ENCODE measurements around the gene ZNF644.
A peak's percentile ranks its signal among the peaks of the same experiment; 100 is the strongest.

ZNF644 gene

DNA sequence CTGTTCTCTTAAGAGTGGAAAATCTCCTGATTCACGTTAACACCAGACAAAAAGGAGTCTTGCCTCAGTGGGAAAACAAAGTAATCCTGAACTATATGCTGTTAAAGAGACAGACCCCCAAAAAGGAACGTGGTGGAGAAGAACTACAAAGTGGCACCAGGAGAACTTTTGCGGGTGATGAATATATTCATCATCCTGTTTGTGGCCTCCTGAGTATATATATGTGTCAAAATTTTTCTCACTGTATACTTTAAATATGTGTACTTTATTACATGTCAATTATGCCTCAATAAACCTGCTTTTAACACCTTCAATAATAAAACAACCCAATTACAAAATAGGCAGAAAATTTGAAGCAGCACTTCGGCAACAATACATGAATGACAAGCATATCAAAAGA is 31.1 kb downstream of the ZNF644 start:
- no peak overlapping the region for H3K23ac ChIP-seq (ENCODE audit: low read length)
- no peak overlapping the region for H2BK120ac ChIP-seq (ENCODE audit: insufficient read depth, low read length, poor library complexity)
- no peak overlapping the region for H3K18ac ChIP-seq (ENCODE audit: low read length)

GRCh38 chr1:90989990-90990389 is 31.8 kb downstream of the ZNF644 start:
- Histone ChIP-seq H3K4ac (ENCODE audit: low read depth, low read length) (peak overlapping the region; percentile 55), H3K23ac (ENCODE audit: low read length) (no peak overlapping the region), H2BK5ac (ENCODE audit: low read depth, low read length, poor library complexity) (no peak overlapping the region), H3K18ac (ENCODE audit: low read length) (no peak overlapping the region), H4K8ac (ENCODE audit: low read depth, low read length) (no peak overlapping the region), H4K12ac (ENCODE audit: low read depth, low read length) (no peak overlapping the region), H2AFZ (ENCODE audit: insufficient read depth, low read length, poor library complexity) (no peak overlapping the region), H2AK5ac (ENCODE audit: low read length) (no peak overlapping the region), H3K4me3 (ENCODE audit: low read depth, low read length) (no peak overlapping the region), H3K79me2 (ENCODE audit: control insufficient read depth, insufficient read depth, low read length, poor library complexity) (peaks cover 7% of the 10 kb centered on the region), H4K91ac (ENCODE audit: low read depth, low read length) (no peak overlapping the region), H3K4me1 (ENCODE audit: control insufficient read depth in 1 of 2, insufficient read depth in 2 of 2, low read length in 2 of 2) (no peaks in the 10 kb centered on the region), H3K14ac (ENCODE audit: low read length) (no peak overlapping the region), H3K36me3 (ENCODE audit: control insufficient read depth in 1 of 2, insufficient read depth in 2 of 2, low read length in 2 of 2) (peaks cover 0 to 2% of the 10 kb centered on the region in 2 experiments), H3K79me1 (ENCODE audit: low read length) (no peaks in the 10 kb centered on the region), H3K27me3 (ENCODE audit: insufficient read depth, low read length) (no peaks in the 10 kb centered on the region), H3K27ac (ENCODE audit: low read depth, low read length) (no peak overlapping the region), H3K9ac (ENCODE audit: low read length) (no peak overlapping the region), H2BK120ac (ENCODE audit: insufficient read depth, low read length, poor library complexity) (no peak overlapping the region), H3K9me3 (ENCODE audit: insufficient read depth, low read depth, low read length) (no peaks in the 10 kb centered on the region), H3K4me2 (ENCODE audit: low read length) (no peak overlapping the region), H2BK12ac (ENCODE audit: low read length) (no peak overlapping the region)
- no peak for DNase-seq

More for the DNA sequence above, 31.1 kb downstream of the ZNF644 start:
- Histone ChIP-seq H3K4me2 (ENCODE audit: low read length) (no peak overlapping the region), H3K27me3 (ENCODE audit: insufficient read depth, low read length) (no peaks in the 10 kb centered on the region), H3K9me3 (ENCODE audit: insufficient read depth, low read depth, low read length) (no peaks in the 10 kb centered on the region), H3K36me3 (ENCODE audit: control insufficient read depth in 1 of 2, insufficient read depth in 2 of 2, low read length in 2 of 2) (peaks cover 0 to 2% of the 10 kb centered on the region in 2 experiments), H2BK12ac (ENCODE audit: low read length) (no peak overlapping the region), H3K4me1 (ENCODE audit: control insufficient read depth in 1 of 2, insufficient read depth in 2 of 2, low read length in 2 of 2) (no peaks in the 10 kb centered on the region), H3K4me3 (ENCODE audit: low read depth, low read length) (no peak overlapping the region), H3K4ac (ENCODE audit: low read depth, low read length) (peak overlapping the region; percentile 64), H3K9ac (ENCODE audit: low read length) (no peak overlapping the region), H2AK5ac (ENCODE audit: low read length) (no peak overlapping the region), H4K91ac (ENCODE audit: low read depth, low read length) (no peak overlapping the region), H4K8ac (ENCODE audit: low read depth, low read length) (no peak overlapping the region), H2BK5ac (ENCODE audit: low read depth, low read length, poor library complexity) (no peak overlapping the region), H3K14ac (ENCODE audit: low read length) (no peak overlapping the region), H4K12ac (ENCODE audit: low read depth, low read length) (no peak overlapping the region), H3K27ac (ENCODE audit: low read depth, low read length) (no peak overlapping the region), H3K79me1 (ENCODE audit: low read length) (no peaks in the 10 kb centered on the region), H2AFZ (ENCODE audit: insufficient read depth, low read length, poor library complexity) (no peak overlapping the region), H3K79me2 (ENCODE audit: control insufficient read depth, insufficient read depth, low read length, poor library complexity) (peaks cover 7% of the 10 kb centered on the region)
- no CpG with 5 or more reads among the region's 4 CpGs for WGBS (ENCODE audit: extremely low coverage, insufficient coverage, insufficient read length)
- no peak for DNase-seq

GRCh38 chr1:90989302-90989701 is 32.5 kb downstream of the ZNF644 start:
- no peak overlapping the region for H3K27ac ChIP-seq (ENCODE audit: low read depth, low read length)
- no peak overlapping the region for H2BK5ac ChIP-seq (ENCODE audit: low read depth, low read length, poor library complexity)
- H3K36me3 ChIP-seq (ENCODE audit: control insufficient read depth in 1 of 2, insufficient read depth in 2 of 2, low read length in 2 of 2), result peaks cover 0 to 2% of the 10 kb centered on the region in 2 experiments
- DNase-seq, result no peak
- H3K4me1 ChIP-seq (ENCODE audit: control insufficient read depth in 1 of 2, insufficient read depth in 2 of 2, low read length in 2 of 2), result no peaks in the 10 kb centered on the region
- no peak overlapping the region for H4K91ac ChIP-seq (ENCODE audit: low read depth, low read length)
- H3K79me1 ChIP-seq (ENCODE audit: low read length), result no peaks in the 10 kb centered on the region
- H2BK120ac ChIP-seq (ENCODE audit: insufficient read depth, low read length, poor library complexity), result no peak overlapping the region
- no peak overlapping the region for H2AK5ac ChIP-seq (ENCODE audit: low read length)
- H2BK12ac ChIP-seq (ENCODE audit: low read length), result no peak overlapping the region
- no peak overlapping the region for H3K4me2 ChIP-seq (ENCODE audit: low read length)
- no CpG with 5 or more reads among the region's 4 CpGs for WGBS (ENCODE audit: extremely low coverage, insufficient coverage, insufficient read length)
- H3K9me3 ChIP-seq (ENCODE audit: insufficient read depth, low read depth, low read length), result no peaks in the 10 kb centered on the region
- H3K14ac ChIP-seq (ENCODE audit: low read length), result no peak overlapping the region
- no peak overlapping the region for H4K8ac ChIP-seq (ENCODE audit: low read depth, low read length)
- peaks cover 7% of the 10 kb centered on the region for H3K79me2 ChIP-seq (ENCODE audit: control insufficient read depth, insufficient read depth, low read length, poor library complexity)
- no peak overlapping the region for H3K4me3 ChIP-seq (ENCODE audit: low read depth, low read length)
- no peak overlapping the region for H3K23ac ChIP-seq (ENCODE audit: low read length)
- peak overlapping the region; percentile 81 for H3K4ac ChIP-seq (ENCODE audit: low read depth, low read length)
- H3K18ac ChIP-seq (ENCODE audit: low read length), result no peak overlapping the region
- no peak overlapping the region for H3K9ac ChIP-seq (ENCODE audit: low read length)
- no peak overlapping the region for H2AFZ ChIP-seq (ENCODE audit: insufficient read depth, low read length, poor library complexity)
- no peaks in the 10 kb centered on the region for H3K27me3 ChIP-seq (ENCODE audit: insufficient read depth, low read length)
- no peak overlapping the region for H4K12ac ChIP-seq (ENCODE audit: low read depth, low read length)

DNA sequence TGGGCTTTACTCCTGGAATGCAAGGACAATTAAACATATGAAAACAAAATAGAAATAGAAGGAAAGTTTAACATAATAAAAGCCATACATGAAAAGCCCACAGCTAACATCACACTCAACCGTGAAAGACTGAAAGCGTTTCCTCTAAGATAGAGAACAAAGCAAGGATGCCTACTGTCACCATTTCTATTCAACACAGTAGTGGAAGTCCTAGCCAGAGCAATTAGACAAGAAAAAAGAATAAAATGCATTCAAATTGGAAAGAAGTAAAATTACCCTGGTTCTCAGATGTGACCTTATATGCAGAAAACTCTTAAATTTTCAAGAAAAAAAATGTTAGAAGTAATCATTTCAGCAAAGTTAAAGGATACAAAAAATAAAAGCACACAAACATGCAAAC is 34.0 kb downstream of the ZNF644 start:
- Histone ChIP-seq H4K8ac (ENCODE audit: low read depth, low read length) (no peak overlapping the region), H3K18ac (ENCODE audit: low read length) (no peak overlapping the region), H3K4ac (ENCODE audit: low read depth, low read length) (peak overlapping the region; percentile 75), H3K4me3 (ENCODE audit: low read depth, low read length) (no peak overlapping the region), H3K4me2 (ENCODE audit: low read length) (no peak overlapping the region), H3K9me3 (ENCODE audit: insufficient read depth, low read depth, low read length) (no peaks in the 10 kb centered on the region), H4K91ac (ENCODE audit: low read depth, low read length) (no peak overlapping the region), H2AK5ac (ENCODE audit: low read length) (no peak overlapping the region), H2BK12ac (ENCODE audit: low read length) (no peak overlapping the region), H3K36me3 (ENCODE audit: control insufficient read depth in 1 of 2, insufficient read depth in 2 of 2, low read length in 2 of 2) (peaks cover 0 to 2% of the 10 kb centered on the region in 2 experiments), H3K79me2 (ENCODE audit: control insufficient read depth, insufficient read depth, low read length, poor library complexity) (peaks cover 5% of the 10 kb centered on the region), H4K12ac (ENCODE audit: low read depth, low read length) (no peak overlapping the region), H3K9ac (ENCODE audit: low read length) (no peak overlapping the region), H3K27me3 (ENCODE audit: insufficient read depth, low read length) (no peaks in the 10 kb centered on the region), H3K79me1 (ENCODE audit: low read length) (no peaks in the 10 kb centered on the region), H2AFZ (ENCODE audit: insufficient read depth, low read length, poor library complexity) (no peak overlapping the region), H3K23ac (ENCODE audit: low read length) (no peak overlapping the region), H3K4me1 (ENCODE audit: control insufficient read depth in 1 of 2, insufficient read depth in 2 of 2, low read length in 2 of 2) (no peaks in the 10 kb centered on the region), H2BK120ac (ENCODE audit: insufficient read depth, low read length, poor library complexity) (no peak overlapping the region), H3K14ac (ENCODE audit: low read length) (no peak overlapping the region), H3K27ac (ENCODE audit: low read depth, low read length) (no peak overlapping the region), H2BK5ac (ENCODE audit: low read depth, low read length, poor library complexity) (no peak overlapping the region)
- no peak for DNase-seq
- WGBS (ENCODE audit: extremely low coverage, insufficient coverage, insufficient read length), result no CpG with 5 or more reads among the region's 2 CpGs

Data from trophoblast cell (in vitro differentiated cells and primary cell).